PFSK-1 (cell line): ENCODE results near the gene AASDH.

Experiments used
- FOXP2 ChIP-seq: optimal IDR thresholded peaks from 2 replicates; pipeline ENCODE3; 2011; ENCODE audit warnings: borderline replicate concordance, control low read depth, inconsistent platforms; ENCODE audit not compliant: insufficient read depth; ENCODE audit errors: extremely low read length, extremely low read depth
- POLR2AphosphoS5 ChIP-seq: IDR thresholded peaks from 2 replicates; pipeline ENCODE4 v1.6.1; 2012; ENCODE audit warnings: low read depth, mild to moderate bottlenecking, control low read depth, low read length, moderate library complexity
- REST ChIP-seq, 2 experiments: IDR thresholded peaks; 2 replicates each; pipeline versions ENCODE4 v1.6.1 to v1.8.0; 2011 to 2012; ENCODE audit warnings: low read depth in 2 of 2, low read length in 2 of 2, control low read depth in 1 of 2, inconsistent platforms in 1 of 2, mild to moderate bottlenecking in 1 of 2, moderate library complexity in 1 of 2; ENCODE audit not compliant: insufficient read depth in 1 of 2
- SIN3A ChIP-seq: IDR thresholded peaks from 2 replicates; pipeline ENCODE4 v1.6.1; 2012; ENCODE audit warnings: mild to moderate bottlenecking, low read length, moderate library complexity, borderline replicate concordance; ENCODE audit not compliant: insufficient read depth
- TAF1 ChIP-seq: IDR thresholded peaks from 2 replicates; pipeline ENCODE4 v1.6.1; 2012; ENCODE audit warnings: low read length, control low read depth, borderline replicate concordance; ENCODE audit not compliant: insufficient read depth

Gene AASDH

GRCh38 chr4:56289934-56290333 is 97.4 kb downstream of the AASDH start:
- no peak for TF ChIP-seq SIN3A
- TF ChIP-seq FOXP2: no peak
- TF ChIP-seq TAF1: no peak
- no peak for TF ChIP-seq REST (IDR thresholded peaks at IDR 0.05; ENCODE audit: insufficient read depth in 1 of 2, low read depth in 2 of 2, low read length in 2 of 2)
- no peak for TF ChIP-seq POLR2AphosphoS5

- TF ChIP-seq TAF1: no peak
- TF ChIP-seq SIN3A: no peak
- TF ChIP-seq REST (IDR thresholded peaks at IDR 0.05; ENCODE audit: insufficient read depth in 1 of 2, low read depth in 2 of 2, low read length in 2 of 2): no peak
- no peak for TF ChIP-seq POLR2AphosphoS5
- TF ChIP-seq FOXP2: no peak
Observed at GRCh38 chr4:56288663-56289062, 98.6 kb downstream of the AASDH start.
